PC-9 (cell line): ENCODE results near the gene TBC1D16. TPM values are rescaled to one million over a fixed set of nuclear protein-coding genes. Genes with fewer than 3 reads are reported as not detected.
A peak's percentile ranks its signal among the peaks of the same experiment; 100 is the strongest.

Experiments
- BruUV-seq: library from RNA; stranded (reverse); fragments of 400-500 nt; replicated peaks from 2 replicates; lab custom pipeline; 2021; lab: Mats Ljungman, UMichigan
- CTCF ChIA-PET: fragments of 300-600 bp; sonication (Branson Sonifier 250); formaldehyde crosslinking; loops from one replicate; lab custom pipeline; 2022; ENCODE audit warnings: antibody characterized with exemption; lab: Charles Lee
- POLR2A ChIA-PET: fragments of 300-600 bp; sonication (Branson Sonifier 250); formaldehyde crosslinking; loops from one replicate; lab custom pipeline; 2022; ENCODE audit warnings: antibody characterized with exemption; ENCODE audit not compliant: unreplicated experiment; lab: Charles Lee
- DNase-seq, 2 experiments: peaks; one replicate each; pipeline versions ENCODE4 v3.0.0 to v3.0.0-alpha.2; 2015 to 2022; ENCODE audit warnings: mixed read lengths in 1 of 2
- H2AFZ ChIP-seq: fragments of 200-600 bp; sonication (generic); 2 replicates; pipeline ENCODE4 v1.8.1; 2017; ENCODE audit warnings: antibody characterized with exemption
- H3F3A ChIP-seq: fragments of 200-600 bp; sonication (generic); 2 replicates; pipeline ENCODE4 v1.8.1; 2017; ENCODE audit warnings: antibody characterized with exemption, mild to moderate bottlenecking, low read depth; ENCODE audit not compliant: insufficient read depth
- H3K27ac ChIP-seq: fragments of 200-600 bp; sonication (generic); 2 replicates; pipeline ENCODE4 v1.6.1; 2016; ENCODE audit warnings: mixed run types
- H3K27me3 ChIP-seq: fragments of 200-600 bp; sonication (generic); 2 replicates; pipeline ENCODE4 v1.6.1; 2016; ENCODE audit warnings: low read depth, mixed run types; ENCODE audit not compliant: insufficient read depth
- H3K36me3 ChIP-seq: fragments of 200-600 bp; sonication (generic); 2 replicates; pipeline ENCODE4 v1.6.1; 2016; ENCODE audit warnings: low read depth, mixed run types
- H3K4me1 ChIP-seq: fragments of 200-600 bp; sonication (generic); replicated peaks from 2 replicates; pipeline ENCODE4 v1.6.1; 2016; ENCODE audit warnings: mixed run types; ENCODE audit not compliant: insufficient read depth
- H3K4me2 ChIP-seq: fragments of 200-600 bp; sonication (generic); 2 replicates; pipeline ENCODE4 v1.6.1; 2017; ENCODE audit warnings: mixed run types
- H3K4me3 ChIP-seq: fragments of 200-600 bp; sonication (generic); 2 replicates; pipeline ENCODE4 v1.6.1; 2016; ENCODE audit warnings: mixed run types
- H3K79me2 ChIP-seq: fragments of 200-600 bp; sonication (generic); 2 replicates; pipeline ENCODE4 v1.6.1; 2017; ENCODE audit warnings: low read depth, mixed run types
- H3K9me2 ChIP-seq: fragments of 200-600 bp; sonication (generic); 2 replicates; pipeline ENCODE4 v1.8.1; 2017; ENCODE audit warnings: mild to moderate bottlenecking; ENCODE audit not compliant: insufficient read depth
- H3K9me3 ChIP-seq: fragments of 200-600 bp; sonication (generic); 2 replicates; pipeline ENCODE4 v1.8.1; 2016; ENCODE audit warnings: low read depth; ENCODE audit not compliant: insufficient read depth
- H4K20me1 ChIP-seq: fragments of 200-600 bp; sonication (generic); 2 replicates; pipeline ENCODE4 v1.8.1; 2017; ENCODE audit not compliant: insufficient read depth
- CTCF ChIP-seq: fragments of 200-600 bp; sonication (generic); conservative IDR thresholded peaks from 2 replicates; pipeline ENCODE4 v1.6.1; 2017; ENCODE audit warnings: mixed run types, antibody characterized with exemption, mild to moderate bottlenecking, moderate library complexity
- EZH2 ChIP-seq: fragments of 200-600 bp; sonication (generic); IDR thresholded peaks from 2 replicates; pipeline ENCODE4 v1.8.0; 2017; ENCODE audit warnings: antibody characterized with exemption, low read depth
- intact Hi-C: fragments of 100-400 bp; cut with micrococcal nuclease; formaldehyde crosslinking; loops from one replicate; pipeline ENCODE4 v1.10.0; 2022; ENCODE audit not compliant: unreplicated experiment
- total RNA-seq: library from RNA; stranded (reverse); gene quantifications from 2 replicates; pipeline ENCODE4 v1.2.3, GENCODE V29; 2021

The TBC1D16 gene
- total RNA-seq, 1 experiment from 2014 or later, result 41.7 TPM

GRCh38 chr17:79917902-79918484 is 117.7 kb downstream of the TBC1D16 start:
- Histone ChIP-seq H3F3A (peaks cover 9% of the 10 kb centered on the region; the same call in 1 of the 2 replicates), H3K9me2 (no peaks in the 10 kb centered on the region), H3K27ac (no peak overlapping the region), H3K4me3 (no peak overlapping the region), H3K27me3 (no peaks in the 10 kb centered on the region), H3K36me3 (no peaks in the 10 kb centered on the region), H3K4me2 (peak overlapping the region; percentile 55; the same call in 1 of the 2 replicates), H4K20me1 (no peaks in the 10 kb centered on the region), H3K9me3 (no peaks in the 10 kb centered on the region), H3K4me1 (peaks cover 42% of the 10 kb centered on the region), H3K79me2 (no peaks in the 10 kb centered on the region), H2AFZ (no peak overlapping the region)
- no peak for DNase-seq
- CTCF ChIA-PET, result no interaction called here
- TF ChIP-seq CTCF (no peak), EZH2 (no peak)
- BruUV-seq, result no TSS peak
- POLR2A ChIA-PET, result no interaction called here
- intact Hi-C loops, result loop anchor here (2.0 to 5.0 kb wide), 3 partner anchors 74 to 171 kb away; no protein-coding TSS in a partner anchor

DNA sequence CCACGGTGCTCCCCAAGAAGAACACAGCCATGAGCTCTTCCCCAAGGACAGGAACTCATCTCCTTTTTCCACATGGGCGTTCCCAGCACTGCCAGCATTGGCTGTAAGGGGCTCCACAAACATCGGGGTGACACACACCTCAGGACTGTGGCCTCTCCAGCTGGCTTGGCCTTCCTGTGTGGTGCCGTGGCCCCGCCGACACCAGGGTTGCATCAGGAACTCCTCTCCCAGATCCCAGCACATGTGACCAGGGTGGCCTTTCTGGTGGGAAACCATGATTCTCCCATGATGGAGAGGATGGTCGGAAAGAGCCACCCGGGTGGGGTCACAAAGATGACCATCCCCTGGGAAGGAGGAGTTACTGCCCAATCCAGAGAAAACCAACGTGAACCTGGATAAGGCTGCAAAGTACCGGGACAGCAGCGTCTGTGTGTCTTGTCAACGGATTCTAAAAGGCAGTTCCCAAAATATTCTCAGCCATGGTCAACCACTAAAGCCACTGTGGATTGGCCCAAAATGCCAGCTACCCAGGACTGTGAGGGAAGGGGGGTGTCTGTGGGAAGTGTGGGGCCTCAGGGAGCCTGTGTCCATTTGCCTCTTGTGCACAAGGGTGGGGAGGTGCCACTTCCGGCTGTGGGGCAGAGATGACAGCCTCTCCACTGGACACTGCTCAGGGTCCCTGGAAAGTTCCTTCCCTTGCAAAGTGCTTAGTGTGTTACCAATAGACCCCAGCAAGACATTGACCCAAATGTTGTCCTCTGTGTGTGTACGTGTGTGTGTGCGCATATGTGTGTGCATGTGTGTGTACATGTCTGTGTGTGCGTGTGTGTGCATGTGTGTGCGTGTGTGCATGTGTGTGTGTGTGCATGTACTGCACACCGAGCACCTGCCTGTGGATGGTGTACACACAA is 118.4 kb downstream of the TBC1D16 start:
- ChIA-PET CTCF (interaction anchor here (0.6 to 1.9 kb wide), 4 partner anchors 80 to 168 kb away, joined by 3 to 5 read pairs (median 4); no protein-coding TSS in a partner anchor), POLR2A (interaction anchor here (0.6 kb wide), 1 partner anchor 90 kb away, joined by 5 read pairs; no protein-coding TSS in a partner anchor)
- TF ChIP-seq EZH2, result no peak
- no peak for TF ChIP-seq CTCF
- peaks cover 42% of the 10 kb centered on the region for H3K4me1 ChIP-seq
- no peaks in the 10 kb centered on the region for H3K36me3 ChIP-seq
- H3K27ac ChIP-seq, result no peak overlapping the region
- intact Hi-C loops, result loop anchor here (1.0 to 5.0 kb wide), 6 partner anchors 75 to 195 kb away; no protein-coding TSS in a partner anchor
- no peak overlapping the region for H2AFZ ChIP-seq
- peaks cover 9% of the 10 kb centered on the region; the same call in 1 of the 2 replicates for H3F3A ChIP-seq
- no TSS peak for BruUV-seq
- no peaks in the 10 kb centered on the region for H3K9me2 ChIP-seq
- DNase-seq, result no peak
- H3K9me3 ChIP-seq, result no peaks in the 10 kb centered on the region
- H3K4me3 ChIP-seq, result no peak overlapping the region
- no peaks in the 10 kb centered on the region for H3K79me2 ChIP-seq
- H4K20me1 ChIP-seq, result no peaks in the 10 kb centered on the region
- H3K4me2 ChIP-seq, result peak overlapping the region; percentile 37; the same call in 1 of the 2 replicates
- H3K27me3 ChIP-seq, result no peaks in the 10 kb centered on the region

GRCh38 chr17:79916506-79916905 is 119.2 kb downstream of the TBC1D16 start:
- H3K4me3 ChIP-seq, result no peak overlapping the region
- no peaks in the 10 kb centered on the region for H4K20me1 ChIP-seq
- peak overlapping the region; percentile 37 for H3K4me2 ChIP-seq
- H3K79me2 ChIP-seq, result no peaks in the 10 kb centered on the region
- no peak overlapping the region for H2AFZ ChIP-seq
- 0 out of 2 replicates have a peak, but pooled peaks have one; percentile 12 for TF ChIP-seq CTCF
- TF ChIP-seq EZH2, result no peak
- H3K9me3 ChIP-seq, result no peaks in the 10 kb centered on the region
- H3K27ac ChIP-seq, result no peak overlapping the region
- intact Hi-C loops, result loop anchor here (1.0 to 5.0 kb wide), 6 partner anchors 76 to 194 kb away; no protein-coding TSS in a partner anchor
- DNase-seq, result no peak
- H3K4me1 ChIP-seq, result peaks cover 42% of the 10 kb centered on the region
- H3K27me3 ChIP-seq, result no peaks in the 10 kb centered on the region
- H3K36me3 ChIP-seq, result no peaks in the 10 kb centered on the region
- H3K9me2 ChIP-seq, result no peaks in the 10 kb centered on the region
- CTCF ChIA-PET, result interaction anchor here (0.6 to 1.9 kb wide), 7 partner anchors 65 to 171 kb away, joined by 3 to 10 read pairs (median 4); no protein-coding TSS in a partner anchor
- no TSS peak for BruUV-seq
- peaks cover 9% of the 10 kb centered on the region; the same call in 1 of the 2 replicates for H3F3A ChIP-seq
- POLR2A ChIA-PET, result interaction anchor here (0.6 to 0.7 kb wide), 2 partner anchors 82 to 89 kb away, joined by 4 to 5 read pairs; no protein-coding TSS in a partner anchor
